Nucleus accumbens (tissue), 56 donors: ENCODE measurements around the gene DHX15.

Source experiments
- DNase-seq, 56 donors: peaks; one replicate each; lab custom pipeline; 2025; lab: John Stamatoyannopoulos, UW

The DHX15 gene

DNA sequence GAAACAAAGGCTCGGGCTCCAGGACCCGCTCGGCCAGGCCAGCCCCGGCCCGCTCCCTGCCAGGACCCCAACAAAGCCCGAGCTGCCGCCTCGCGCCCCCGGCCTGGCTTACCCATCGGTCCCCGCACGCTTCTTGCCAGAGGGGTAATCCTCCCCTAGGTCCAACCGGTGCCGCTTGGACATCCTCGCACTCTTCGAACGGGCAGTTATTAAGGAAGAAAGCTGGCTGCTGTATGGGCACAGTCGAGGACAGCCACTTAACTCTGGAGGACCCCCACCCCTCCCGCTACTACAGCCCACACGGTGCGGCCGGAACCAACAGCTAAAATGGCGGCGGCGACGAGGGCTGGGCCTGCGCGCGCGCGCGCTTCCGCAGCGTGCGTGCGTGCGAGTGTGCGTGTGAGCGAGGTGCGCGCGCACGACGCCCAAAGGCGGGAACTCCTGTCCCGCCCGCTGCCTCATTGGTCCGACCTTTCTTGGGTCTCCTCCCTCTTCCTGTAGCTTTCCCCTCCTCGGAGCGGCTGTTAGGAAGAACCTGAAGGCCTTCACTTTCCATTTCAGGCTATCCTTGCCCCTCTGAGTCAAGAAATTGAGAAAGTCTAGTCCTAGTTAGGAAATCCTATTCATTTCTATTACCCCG is at the start of gene DHX15:
Gene DHX15 (minus strand): TSS at position 344 of the 640 bp plus-strand sequence. CDS start 161 bp downstream, at position 183.
- peak; percentile 48 to 97 (median 90) for DNase-seq

DNA sequence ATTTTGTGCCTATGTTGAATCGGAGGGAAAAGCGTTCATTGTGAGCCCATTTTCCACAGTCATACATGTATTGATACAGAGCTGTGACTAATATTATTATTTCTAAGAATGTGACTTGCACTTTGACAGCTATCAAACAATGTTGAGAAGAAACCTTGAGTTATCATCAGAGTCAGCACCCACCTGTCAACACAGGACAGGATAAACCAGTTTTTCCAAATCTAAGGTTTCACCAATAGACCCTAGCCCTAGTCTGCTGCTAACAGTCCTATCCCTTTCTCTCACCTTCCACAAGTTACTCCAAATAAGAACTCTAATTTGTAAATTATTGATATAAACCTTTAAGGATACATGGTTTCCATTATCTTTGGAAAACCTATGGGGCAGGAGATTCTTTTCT is 47.7 kb upstream of the DHX15 start:
- no peak for DNase-seq

DNA sequence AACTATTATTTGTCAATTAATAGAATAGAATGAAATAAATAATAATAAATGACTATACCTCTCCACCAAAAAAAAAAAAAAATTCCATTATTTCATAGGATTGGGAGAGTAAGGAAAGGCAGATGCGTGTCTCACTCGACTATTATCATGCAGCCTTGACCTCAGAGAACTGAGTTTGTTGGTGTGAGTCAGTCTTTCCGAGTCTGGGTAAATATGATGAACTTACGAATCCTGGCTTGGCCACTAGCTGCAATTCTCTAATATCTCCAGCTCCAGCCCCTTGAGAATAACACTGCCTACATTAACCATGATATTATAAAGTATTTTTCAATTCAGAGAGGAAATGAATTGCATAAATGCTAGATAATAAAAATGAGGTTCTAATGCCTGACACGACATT is 46.6 kb upstream of the DHX15 start:
- DNase-seq: no peak

DNA sequence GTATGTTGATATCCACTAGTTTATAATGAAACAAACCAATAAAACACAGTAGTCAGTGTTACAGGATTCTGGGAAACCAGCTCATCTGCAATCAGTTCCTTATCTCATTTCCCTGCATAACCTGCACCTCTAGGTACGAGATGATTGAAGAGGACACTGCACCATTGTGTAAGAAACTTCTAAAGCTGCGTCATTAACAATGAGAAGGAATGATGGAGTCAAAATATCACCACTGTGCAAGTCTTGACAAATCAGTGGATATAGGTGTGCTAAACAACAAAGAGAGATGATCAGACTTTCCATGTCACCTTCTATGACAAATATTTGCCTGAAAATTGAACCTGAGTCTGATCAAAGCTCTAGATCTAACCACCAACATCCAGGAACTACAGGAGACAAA is 40.7 kb upstream of the DHX15 start:
- DNase-seq: no peak

DNA sequence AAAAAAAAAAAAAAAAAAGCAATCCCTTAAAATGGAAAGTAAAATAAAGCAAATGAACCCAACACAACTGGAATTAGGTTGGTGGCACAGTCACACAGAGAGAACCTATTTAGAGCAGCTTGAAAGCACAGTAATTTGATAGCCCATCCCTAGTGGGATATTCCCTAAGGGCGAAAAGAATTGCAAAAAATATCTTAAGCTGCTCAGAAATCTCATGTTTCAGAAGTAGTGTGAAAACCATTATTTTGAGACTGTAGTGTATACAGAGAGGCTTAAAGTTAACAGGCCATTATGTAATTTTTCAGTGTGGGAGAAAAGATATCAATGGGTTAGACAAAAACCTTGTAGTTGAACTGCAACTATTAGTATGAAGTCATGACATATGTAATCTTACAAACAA is 40.0 kb upstream of the DHX15 start:
- no peak for DNase-seq

DNA sequence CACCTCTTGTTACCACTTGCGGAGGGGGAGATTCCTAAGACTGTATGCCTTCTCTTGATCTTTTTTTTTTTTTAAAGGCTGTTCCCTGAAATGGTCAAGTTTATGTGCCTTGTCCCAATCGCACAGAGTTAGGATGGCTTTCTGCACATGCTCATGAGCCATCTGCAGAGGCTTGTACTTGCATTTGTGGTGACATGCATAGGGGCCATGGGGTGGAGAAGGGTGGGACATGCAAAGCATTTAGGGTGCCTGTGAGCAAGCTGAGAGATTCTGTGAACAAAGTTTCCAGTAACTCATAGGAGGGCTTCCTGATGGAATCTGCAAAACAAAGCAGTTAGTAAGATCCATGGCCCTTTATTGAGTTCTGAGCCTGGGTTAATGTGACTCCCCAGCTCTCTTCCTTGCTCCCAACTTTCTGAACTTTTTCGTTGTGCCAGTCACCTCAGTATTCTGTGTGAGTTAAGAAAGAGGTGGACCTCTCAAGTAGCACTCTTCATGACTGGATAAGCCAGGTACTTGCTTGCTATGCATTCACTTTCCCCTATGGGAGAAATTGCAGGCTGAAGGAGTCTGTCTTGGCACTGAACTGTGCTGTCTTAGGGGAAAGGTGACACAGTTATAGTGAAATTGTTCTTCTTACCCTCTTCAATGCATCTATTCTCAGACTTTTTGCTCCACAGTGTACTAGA is 37.9 kb upstream of the DHX15 start:
- no peak for DNase-seq

DNA sequence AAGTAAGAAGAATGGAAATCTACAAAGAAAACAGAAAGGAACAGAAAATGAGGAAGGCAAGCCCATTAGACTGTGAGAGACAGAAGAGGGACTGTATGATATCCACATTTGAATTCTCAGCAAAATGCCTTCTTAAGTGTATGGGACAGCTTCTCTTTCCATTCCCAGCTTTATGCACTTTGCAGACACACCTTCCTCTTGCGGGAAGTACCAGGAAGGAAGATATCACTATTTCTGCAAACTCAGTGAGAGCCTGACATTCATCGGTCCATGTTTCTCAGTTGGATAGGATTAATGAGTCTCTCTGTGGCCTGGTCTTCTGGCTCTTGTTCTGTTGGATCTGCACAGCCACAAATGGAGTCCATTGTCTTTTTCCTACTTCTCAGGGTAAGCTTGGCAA is 31.6 kb upstream of the DHX15 start:
- no peak for DNase-seq

DNA sequence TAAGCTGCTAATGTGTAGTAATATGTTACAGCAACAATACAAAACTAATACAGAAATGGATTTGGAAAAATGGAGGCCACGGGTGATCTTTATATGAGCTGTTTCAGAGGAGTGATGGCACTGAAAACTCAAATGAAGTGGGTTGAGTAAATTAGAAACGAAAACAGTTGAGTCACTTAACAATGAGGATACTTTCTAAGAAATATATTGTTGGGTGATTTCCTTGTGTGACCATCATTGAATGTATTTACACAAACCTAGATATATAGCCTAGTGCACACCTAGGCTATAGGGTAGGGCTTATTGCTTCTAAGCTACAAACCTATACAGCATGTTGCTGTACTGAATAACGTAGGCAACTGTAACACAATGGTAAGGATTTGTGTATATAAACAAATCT is 30.5 kb upstream of the DHX15 start:
- no peak for DNase-seq

DNA sequence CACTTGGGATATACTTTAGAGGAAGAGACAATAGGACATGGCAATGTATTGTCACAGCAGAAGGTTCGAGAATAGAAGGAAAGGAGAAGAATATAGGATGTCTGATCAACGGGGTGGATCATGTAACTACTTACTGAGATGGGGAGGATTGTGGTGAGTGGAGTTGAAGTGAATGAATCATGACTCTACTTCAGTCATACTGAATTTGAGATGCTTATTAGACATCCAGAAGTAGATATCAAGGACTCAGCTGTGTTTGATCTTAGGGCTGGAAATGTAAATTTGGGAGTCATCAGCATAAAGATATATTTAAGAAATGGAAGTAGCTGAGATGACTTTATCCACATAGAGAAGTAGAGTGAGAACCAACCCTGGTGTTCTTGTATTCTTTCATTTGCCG is 29.1 kb upstream of the DHX15 start:
- no peak for DNase-seq

DNA sequence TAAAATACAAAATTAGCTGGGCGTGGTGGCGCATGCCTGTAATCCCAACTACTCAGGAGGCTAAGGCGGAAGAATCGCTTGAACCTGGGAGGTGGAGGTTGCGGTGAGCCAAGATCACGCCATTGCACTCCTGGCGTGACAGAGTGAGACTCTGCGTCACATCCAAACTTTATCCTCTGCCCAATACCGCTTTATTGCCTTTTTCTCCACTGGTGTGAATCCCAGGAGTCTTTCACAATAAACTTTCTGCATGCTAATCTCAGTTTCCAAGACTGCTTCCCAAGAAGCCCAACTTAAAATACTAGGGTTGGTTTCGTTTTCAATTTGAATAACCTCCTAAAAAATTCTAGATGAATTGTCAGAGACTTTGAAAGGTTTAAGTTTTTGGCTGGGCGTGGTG is 27.2 kb upstream of the DHX15 start:
- no peak for DNase-seq

DNA sequence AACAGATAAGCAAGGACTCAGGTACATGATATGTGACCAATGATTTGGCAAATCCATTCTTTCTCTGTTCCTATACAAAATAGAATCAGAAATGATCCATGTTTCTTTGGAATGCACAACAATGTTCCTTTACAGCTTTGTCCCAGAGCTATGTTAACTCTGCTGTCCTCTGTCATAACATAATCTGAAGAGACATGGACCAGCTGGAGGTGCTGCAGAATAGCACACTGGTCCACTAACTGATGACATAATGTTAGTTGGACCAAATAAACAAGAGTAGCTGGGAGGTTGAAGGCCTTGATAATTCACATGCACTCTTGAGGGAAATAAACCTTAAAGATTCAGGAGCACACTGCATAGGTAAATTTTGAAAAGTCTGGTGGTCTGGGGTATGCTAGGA is 23.0 kb upstream of the DHX15 start:
- peak in 7 of 56 donors; percentile 0 to 5 (median 4) for DNase-seq

DNA sequence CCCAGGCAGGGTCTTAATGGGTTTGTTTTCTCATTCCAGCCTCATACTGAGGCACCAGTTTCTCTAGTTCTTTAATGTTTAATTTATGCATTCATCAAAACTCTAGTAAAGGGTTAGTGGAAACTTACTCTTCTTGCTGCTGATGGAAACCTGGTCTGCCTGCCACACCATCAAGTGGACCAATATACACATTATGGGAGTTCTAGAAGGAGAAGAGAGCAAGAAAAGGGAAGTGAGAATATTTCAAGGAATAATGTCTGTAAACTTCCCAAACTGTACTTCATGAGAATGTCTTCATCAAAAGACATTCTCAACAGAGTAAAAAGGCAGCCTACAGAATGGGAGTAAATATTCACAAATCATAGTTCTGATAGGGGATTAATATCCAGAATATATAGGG is 20.9 kb upstream of the DHX15 start:
- no peak for DNase-seq

DNA sequence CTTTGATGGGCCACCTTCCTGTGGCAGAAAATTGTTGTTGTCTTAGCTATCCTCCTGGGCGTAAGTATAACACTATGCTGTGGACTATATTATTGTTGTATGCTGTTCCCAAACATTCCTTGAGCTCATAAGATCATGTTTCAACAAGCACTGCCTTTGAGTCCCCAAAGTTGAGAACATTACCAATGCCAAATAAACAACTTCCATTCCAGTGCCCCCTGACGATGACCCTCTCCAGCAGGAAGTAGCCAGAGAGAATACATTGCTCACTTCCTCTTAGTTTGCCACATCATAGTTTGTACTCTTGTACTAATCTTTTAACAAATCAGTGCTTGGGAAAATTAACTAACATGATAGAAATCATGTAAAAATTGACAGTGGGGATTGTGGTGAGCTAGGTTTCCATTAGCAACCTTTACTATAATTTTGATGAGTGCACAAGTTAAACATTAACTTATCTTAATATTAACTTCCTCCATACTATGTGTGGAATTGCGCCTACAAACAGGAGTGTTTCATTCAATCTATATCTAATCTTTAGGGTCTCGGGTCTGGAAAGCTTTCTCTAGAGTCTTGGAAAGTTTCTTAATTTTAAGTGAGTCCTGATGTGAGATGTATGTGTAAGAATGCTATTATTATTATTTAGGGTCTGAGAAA is 20.3 kb upstream of the DHX15 start:
- DNase-seq: no peak

DNA sequence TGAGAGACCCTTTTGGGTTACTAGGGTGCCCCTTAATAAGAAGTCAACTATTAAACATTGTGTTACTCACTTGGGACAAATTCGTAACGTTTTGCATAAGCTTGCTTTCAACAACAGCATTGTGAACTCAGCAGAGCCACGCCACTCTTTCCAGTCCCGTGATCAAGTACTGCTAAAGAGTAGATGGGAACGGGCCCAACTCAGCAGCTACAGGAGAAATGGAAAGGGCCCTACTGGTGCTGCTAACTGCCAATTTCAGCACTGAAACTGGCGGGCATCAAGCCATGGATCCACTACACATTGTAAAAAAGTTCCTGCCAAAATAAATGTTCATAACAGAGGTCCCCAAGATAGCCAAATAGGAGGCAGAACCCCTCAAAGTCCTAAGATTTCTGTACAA is 19.0 kb upstream of the DHX15 start:
- no peak for DNase-seq

DNA sequence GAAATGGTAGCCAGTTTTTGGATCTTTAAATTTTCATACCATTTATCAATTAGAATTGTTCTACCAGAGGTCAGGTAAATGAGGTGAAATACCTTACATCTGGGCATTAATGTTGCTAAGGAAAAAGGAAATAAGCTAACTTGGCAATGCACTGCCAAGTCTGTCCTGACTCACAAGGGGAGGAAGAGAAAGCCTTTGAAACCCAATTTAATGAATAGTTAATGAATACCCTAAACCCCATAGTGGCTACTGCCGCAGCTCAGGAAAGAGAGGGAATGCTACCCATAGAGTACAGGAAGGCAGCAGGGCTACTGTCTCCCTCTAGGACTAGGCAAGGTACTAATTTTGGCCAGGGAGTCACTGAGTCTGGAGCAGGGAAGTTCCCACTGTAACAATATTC is 16.8 kb upstream of the DHX15 start:
- no peak for DNase-seq

DNA sequence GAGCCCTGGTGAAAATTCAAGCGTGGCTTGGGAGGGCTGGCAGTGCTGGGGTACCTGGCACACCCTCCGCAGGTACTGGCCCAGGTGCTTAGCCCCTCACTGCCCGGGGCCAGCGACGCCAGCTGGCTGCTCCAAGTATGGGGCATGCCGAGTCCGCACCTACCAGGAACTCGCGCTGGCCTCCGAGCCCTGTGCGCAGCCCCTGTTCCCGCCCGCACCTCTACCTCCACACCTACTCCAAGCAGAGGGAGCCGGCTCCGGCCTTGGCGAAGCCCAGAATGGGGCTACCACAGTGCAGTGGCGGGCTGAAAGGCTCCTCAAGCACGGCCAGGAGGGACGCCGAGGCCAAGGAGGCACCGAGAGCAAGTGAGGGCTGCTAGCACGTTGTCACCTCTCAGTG is 14.9 kb upstream of the DHX15 start:
- no peak for DNase-seq

DNA sequence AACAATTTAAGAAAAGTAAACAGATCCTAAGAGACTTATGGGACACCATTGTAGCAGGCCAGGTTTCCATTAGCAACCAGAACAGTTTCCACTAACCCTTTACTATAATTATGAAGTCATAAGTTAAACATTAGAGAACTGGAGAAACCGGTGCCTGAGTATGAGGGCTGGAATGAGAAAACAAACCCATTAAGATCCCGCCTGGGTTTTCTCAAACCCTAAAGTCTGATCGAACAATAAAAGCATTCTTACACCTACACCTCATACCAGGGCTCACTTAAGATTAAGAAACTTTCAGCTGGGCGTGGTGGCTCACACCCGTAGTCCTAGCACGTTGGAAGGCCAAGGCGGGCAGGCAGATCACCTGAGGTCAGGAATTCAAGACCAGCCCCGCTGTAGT is 13.7 kb upstream of the DHX15 start:
- no peak for DNase-seq

DNA sequence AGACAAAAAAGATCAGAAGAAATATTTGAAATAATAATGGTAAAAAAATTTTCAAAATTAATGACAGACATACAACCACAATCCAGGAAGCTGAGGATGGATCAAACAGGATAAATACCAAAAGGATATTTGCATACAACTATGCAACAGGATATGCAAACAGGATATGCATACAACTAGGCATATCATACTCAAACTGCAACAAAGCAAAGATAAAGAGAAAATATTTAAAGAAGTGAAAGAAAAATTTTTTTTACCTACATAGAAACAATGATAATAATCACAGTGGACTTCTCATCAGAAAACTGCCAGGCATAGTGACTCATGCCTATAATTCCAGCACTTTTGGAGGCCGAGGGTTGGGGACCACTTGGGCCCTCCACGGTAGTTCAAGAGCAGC is 11.3 kb upstream of the DHX15 start:
- no peak for DNase-seq

DNA sequence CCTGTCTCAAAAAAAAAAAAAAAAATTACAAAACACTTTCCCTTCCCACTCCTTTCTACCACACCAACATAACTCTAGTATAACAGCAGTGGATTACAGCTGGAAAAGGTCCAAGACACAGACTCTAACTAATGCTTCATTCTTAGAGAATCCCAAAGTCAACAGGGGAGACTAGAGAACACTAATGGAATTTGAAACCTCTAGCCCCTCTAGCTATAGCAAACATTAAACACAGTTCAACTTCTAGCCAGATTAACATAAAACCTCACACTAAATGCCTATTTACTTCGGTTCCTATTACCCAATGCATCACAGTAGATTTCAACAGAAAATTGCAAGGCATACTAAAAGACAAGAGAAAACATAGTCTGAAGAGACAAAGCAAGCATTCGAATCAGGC is 10.5 kb upstream of the DHX15 start:
- DNase-seq: no peak

DNA sequence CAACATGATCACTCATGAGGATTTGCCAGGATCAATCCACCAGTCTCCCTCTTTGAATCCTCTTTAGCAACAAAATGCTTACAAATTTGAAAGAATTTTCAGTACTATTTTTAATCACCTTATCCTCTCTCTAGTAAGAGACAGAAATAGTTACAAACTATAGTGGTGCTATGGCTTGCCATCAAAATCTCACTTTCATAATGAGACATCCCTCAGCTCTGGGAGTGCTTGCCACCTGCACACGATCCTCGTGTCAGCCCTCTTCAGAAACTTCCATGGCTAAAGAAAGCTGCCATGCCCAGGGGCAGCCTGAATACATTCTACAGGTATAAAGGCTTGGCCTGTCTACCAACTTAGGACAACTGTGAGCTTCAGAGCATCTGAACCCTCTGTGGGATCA is 5.1 kb upstream of the DHX15 start:
- no peak for DNase-seq

DNA sequence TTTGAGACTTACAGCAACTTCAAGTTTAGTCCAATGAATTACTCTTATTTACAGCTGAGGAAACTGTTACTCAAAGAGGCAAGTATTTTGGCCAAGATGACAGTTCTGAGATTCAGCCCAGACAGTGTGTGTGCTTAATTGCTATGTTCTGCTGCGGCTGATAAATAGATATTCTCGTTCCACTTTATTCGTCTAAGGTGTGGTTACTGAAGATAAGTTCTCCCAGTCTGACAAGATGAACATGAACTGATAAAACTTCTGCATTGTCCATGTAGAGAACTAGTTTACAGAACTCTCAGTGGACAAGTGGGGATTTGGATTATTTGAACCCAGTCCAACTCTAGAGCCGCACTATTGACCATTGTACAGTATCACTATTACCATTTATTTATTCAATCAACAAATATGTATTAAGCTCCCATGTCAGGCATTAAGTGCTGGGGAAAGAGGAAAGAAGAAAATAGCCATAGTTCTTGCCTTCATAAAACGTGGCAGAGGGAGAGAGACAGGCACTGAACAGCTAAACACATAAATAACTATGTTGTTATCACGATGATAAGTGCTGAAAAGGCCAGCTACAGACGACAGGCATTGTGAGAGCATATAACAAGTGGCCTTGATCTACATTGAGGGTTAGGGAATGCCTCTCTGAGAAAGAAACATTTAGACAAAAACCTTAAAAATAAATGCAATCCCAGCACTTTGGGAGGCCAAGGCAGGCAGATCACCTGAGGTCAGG is 4.0 kb upstream of the DHX15 start:
- DNase-seq: no peak
